Thoracic aorta (tissue), 2 donors: ENCODE data around the gene CARD9. TPM values are rescaled to one million over a fixed set of nuclear protein-coding genes. Genes with fewer than 3 reads are reported as not detected.
A peak's percentile ranks its signal among the peaks of the same experiment; 100 is the strongest.
"Not testable (repeated sequence)": the region's sequence is repeated elsewhere in the genome, so short reads cannot be mapped to it uniquely, and the experiment has no call there.

ENCODE experiments used
- ATAC-seq: fragments of 150-250 bp; one replicate; pipeline ENCODE4 v1.8.0; 2017; ENCODE audit warnings: low read depth; ENCODE audit not compliant: insufficient number of reproducible peaks, low FRiP score
- DNase-seq: peaks from one replicate; pipeline ENCODE4 v3.0.0-alpha.2; 2020; ENCODE audit warnings: low spot score
- H3K27ac ChIP-seq, 2 donors: fragments of 200-600 bp; sonication (generic); 1 replicate in 1 of 2; 2 replicates in 1 of 2; pipeline ENCODE4 v1.5.1; 2016; ENCODE audit warnings: mild to moderate bottlenecking in 2 of 2, moderate library complexity in 2 of 2
- H3K27me3 ChIP-seq: fragments of 200-600 bp; sonication (generic); replicated peaks from 2 replicates; pipeline ENCODE4 v1.6.0; 2016; ENCODE audit warnings: mild to moderate bottlenecking; ENCODE audit not compliant: insufficient read depth
- H3K36me3 ChIP-seq: fragments of 200-600 bp; sonication (generic); one replicate; pipeline ENCODE4 v1.5.1; 2016
- H3K4me1 ChIP-seq, 2 donors: fragments of 200-600 bp; sonication (generic); 1 replicate in 1 of 2; 2 replicates in 1 of 2; pipeline versions ENCODE4 v1.5.1 to v1.6.0; 2016; ENCODE audit warnings: low read depth in 2 of 2, mild to moderate bottlenecking in 1 of 2; ENCODE audit not compliant: control insufficient read depth in 1 of 2
- H3K4me3 ChIP-seq: fragments of 200-600 bp; sonication (generic); 2 replicates; pipeline ENCODE4 v1.5.1; 2016; ENCODE audit warnings: mild to moderate bottlenecking
- H3K9me3 ChIP-seq: fragments of 200-600 bp; sonication (generic); 2 replicates; pipeline ENCODE4 v1.5.1; 2016
- total RNA-seq, 2 donors: library from RNA; depleted of rRNA; stranded (reverse); fragments of >200 nt; gene quantifications; one replicate each; pipeline versions ENCODE4 v1.1.0 to v1.2.3, GENCODE V29; 2016
- TF ChIP-seq, protein P1 (sequence below): fragments of 200-600 bp; sonication (generic); IDR thresholded peaks from one replicate; pipeline ENCODE4 v1.5.1; 2019; ENCODE audit warnings: antibody characterized with exemption

Gene CARD9
- total RNA-seq, 2 donors from 2014 or later, result 1.4 to 6.6 TPM

DNA sequence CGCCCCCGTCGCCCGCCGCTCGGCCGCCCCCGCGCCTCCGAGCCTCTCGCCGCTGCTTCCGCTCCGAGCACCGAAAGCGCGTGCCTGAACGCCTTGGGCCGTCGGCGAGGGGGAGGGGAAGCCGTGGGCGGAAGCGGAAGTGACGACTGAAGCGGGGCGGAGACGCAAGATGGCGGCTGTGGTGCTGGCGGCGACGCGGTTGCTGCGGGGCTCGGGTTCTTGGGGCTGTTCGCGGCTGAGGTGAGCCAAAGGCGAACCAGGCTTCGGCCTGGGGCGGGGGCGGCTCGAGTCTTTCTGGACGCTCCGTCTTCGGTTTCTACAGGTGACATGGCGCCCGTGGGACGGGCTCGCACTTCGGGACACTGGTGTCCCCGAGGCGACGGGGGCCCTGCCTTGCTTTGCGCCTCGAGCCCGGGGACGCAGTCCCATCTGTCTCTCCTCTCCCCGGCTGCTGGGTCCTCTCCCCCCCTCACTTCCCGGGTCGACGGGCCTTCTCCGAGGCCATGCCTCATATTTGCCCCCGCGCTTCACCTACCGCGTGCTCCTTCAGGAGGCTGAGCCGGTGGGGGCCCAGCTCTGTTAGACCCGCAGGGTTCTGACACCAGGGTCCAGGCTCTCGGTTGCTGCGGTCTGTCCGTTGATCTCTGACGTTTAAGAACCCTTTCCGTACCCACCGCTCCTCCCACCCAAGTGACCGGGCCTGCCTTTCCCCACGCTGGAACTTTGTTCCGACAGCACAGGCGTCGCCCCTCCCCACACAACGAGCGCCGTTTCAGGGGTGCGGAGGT, 37.2 kb upstream of the CARD9 start, which contains the start of the genes ENTR1 and PMPCA:
ENTR1 (minus strand) TSS at position 115 of the 788 bp plus-strand sequence. CDS start 217 bp downstream, outside the sequence.
PMPCA (plus strand) TSS at position 159 of the 788 bp plus-strand sequence; CDS start at position 170, 11 bp downstream.
- Histone ChIP-seq H3K27ac (peak within 1 kb of the TSS; percentile 68 to 79), H3K27me3 (no peaks in the 10 kb centered on the region), H3K36me3 (peaks cover 31% of the 10 kb centered on the region), H3K4me3 (peak within 1 kb of the TSS; percentile 98), H3K9me3 (no peaks in the 10 kb centered on the region), H3K4me1 (peaks cover 14 to 26% of the 10 kb centered on the region in 2 donors)
- TF ChIP-seq, protein P1, sequence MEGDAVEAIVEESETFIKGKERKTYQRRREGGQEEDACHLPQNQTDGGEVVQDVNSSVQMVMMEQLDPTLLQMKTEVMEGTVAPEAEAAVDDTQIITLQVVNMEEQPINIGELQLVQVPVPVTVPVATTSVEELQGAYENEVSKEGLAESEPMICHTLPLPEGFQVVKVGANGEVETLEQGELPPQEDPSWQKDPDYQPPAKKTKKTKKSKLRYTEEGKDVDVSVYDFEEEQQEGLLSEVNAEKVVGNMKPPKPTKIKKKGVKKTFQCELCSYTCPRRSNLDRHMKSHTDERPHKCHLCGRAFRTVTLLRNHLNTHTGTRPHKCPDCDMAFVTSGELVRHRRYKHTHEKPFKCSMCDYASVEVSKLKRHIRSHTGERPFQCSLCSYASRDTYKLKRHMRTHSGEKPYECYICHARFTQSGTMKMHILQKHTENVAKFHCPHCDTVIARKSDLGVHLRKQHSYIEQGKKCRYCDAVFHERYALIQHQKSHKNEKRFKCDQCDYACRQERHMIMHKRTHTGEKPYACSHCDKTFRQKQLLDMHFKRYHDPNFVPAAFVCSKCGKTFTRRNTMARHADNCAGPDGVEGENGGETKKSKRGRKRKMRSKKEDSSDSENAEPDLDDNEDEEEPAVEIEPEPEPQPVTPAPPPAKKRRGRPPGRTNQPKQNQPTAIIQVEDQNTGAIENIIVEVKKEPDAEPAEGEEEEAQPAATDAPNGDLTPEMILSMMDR, result no peak
- DNase-seq (peak; percentile 74), ATAC-seq (no peak)

DNA sequence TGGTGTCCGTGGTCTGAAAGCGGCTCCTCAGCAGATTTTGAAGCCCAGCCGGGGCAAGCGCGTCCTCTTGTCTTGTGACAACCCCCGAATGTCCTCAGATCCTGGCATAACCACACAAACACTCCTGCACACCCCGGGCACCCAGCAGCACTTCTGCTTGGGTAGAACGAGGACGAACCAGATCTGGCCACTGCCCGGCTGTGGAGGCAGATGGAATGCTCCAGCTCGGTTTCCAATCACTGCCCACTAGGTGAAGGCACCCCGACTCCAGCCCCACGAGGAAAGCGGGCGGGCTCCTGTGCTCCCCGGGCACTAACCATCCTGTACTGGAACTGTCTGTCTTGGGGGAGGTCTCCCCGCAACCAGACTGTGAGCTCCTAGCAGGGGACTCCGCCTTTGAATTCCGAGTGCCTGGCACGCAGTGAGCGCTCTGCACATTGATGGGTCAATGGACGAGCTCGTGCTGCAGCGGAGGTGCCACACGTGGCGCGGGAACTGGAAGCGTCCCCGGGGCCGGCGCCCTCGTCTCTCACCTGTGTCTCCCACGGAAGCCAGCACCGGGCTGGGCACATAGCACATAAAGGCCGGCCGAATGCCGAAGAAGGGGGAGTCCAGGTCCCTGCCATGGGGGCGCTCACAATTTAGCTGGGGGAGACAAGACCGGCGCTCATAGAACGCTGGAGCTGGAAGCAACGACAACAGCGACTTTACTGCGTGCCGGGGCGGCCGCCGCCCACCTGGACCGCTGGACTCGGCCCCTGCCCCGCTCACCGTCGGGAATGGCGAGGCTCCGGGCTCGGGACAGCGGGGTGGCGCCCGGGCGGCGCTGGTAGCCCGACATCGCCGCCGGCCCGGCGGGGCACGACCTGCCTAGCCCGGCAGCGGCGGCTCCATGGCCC, 36.3 kb upstream of the CARD9 start:
- H3K36me3 ChIP-seq, result peaks cover 34% of the 10 kb centered on the region
- H3K27ac ChIP-seq, result peak overlapping the region in 1 of 2 donors; percentile 54
- ATAC-seq (no peak), DNase-seq (no peak)
- peaks cover 14 to 26% of the 10 kb centered on the region in 2 donors for H3K4me1 ChIP-seq
- H3K4me3 ChIP-seq, result peak overlapping the region; percentile 98
- TF ChIP-seq, protein P1, result no peak
- no peaks in the 10 kb centered on the region for H3K27me3 ChIP-seq
- no peaks in the 10 kb centered on the region for H3K9me3 ChIP-seq

DNA sequence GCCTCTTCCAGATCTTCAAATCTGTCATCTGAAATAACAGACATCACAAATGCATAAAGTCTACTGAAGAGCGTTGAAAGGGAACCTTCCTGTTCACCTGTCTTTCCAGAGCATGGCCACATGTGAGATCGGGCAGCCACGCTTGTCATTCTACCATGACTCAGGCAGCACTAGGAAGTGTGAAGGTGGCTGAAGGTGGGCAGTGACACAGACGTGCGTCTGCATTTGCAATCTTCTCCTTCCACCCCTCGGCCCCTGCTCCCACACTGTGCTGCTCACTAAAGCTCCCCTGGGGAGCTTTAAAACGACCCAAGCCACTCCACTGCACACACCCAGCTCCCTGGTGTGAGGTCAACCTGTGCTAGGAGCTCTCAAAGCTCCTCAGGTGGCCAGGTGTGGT, 34.4 kb upstream of the CARD9 start:
- Histone ChIP-seq H3K27ac (no peak overlapping the region), H3K36me3 (peaks cover 18% of the 10 kb centered on the region)
- ATAC-seq, result no peak

DNA sequence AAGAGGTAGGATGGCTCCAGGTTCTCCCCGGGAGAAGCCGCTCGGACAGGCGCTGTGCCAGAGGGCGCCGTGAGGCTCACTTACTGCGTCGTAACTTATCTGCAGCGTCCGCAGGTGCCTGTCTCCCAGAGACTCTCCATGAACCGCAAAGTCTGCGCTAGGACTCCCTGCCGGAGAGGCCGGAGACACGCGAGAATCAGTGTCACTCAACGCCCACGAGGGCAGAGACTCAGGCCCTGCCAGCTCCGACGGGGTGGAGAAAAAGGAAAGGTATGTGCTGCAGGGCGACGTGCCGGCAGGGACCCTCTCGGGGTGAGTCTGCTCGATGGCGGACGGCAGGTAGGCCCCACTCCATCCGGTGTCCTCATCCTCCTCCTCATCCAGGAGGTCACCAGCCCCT, 33.6 kb upstream of the CARD9 start:
- DNase-seq, H3K9me3 ChIP-seq, H3K27ac ChIP-seq, ATAC-seq, H3K4me3 ChIP-seq, H3K27me3 ChIP-seq: not testable (repeated sequence)
- Histone ChIP-seq H3K4me1 (peaks cover 14 to 26% of the 10 kb centered on the region in 2 donors), H3K36me3 (peaks cover 15% of the 10 kb centered on the region)

More for the DNA sequence above, 34.4 kb upstream of the CARD9 start:
- H3K9me3 ChIP-seq, result no peaks in the 10 kb centered on the region
- peaks cover 14 to 26% of the 10 kb centered on the region in 2 donors for H3K4me1 ChIP-seq
- H3K27me3 ChIP-seq, result no peaks in the 10 kb centered on the region
- TF ChIP-seq, protein P1, result no peak
- DNase-seq, result no peak
- no peak overlapping the region for H3K4me3 ChIP-seq

DNA sequence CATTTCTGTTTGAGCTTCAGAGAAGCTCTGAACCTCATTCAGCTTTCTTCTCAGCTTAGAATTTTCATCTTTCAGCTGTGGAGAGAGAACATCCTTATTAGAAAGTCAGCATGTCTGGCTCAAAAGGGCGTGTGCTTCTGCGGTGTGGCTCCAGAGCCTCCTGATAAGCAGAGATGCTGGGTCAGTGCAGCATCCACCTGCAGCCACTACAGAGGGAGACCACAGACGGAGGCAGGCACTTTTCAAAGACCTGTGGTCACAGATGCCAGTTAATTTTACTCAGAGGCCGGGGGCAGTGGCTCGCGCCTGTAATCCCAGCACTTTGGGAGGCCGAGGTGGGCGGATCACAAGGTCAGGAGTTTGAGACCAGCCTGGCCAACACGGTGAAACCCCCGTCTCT, 32.4 kb upstream of the CARD9 start:
- not testable (repeated sequence) for DNase-seq, ATAC-seq, H3K27ac ChIP-seq, H3K4me3 ChIP-seq, H3K9me3 ChIP-seq, H3K27me3 ChIP-seq
- Histone ChIP-seq H3K36me3 (peaks cover 15% of the 10 kb centered on the region), H3K4me1 (peaks cover 4 to 15% of the 10 kb centered on the region in 2 donors)
